Activated naive CD4-positive, alpha-beta T cell treated with anti-CD3 and anti-CD28 coated beads for 36 hours (primary cell): ENCODE data around the gene UBE2O. TPM values are rescaled to one million over a fixed set of nuclear protein-coding genes. Genes with fewer than 3 reads are reported as not detected.
"Not testable (repeated sequence)": the region's sequence is repeated elsewhere in the genome, so short reads cannot be mapped to it uniquely, and the experiment has no call there.

Source experiments
- CTCF ChIA-PET: fragments of 350-600 bp; sonication (Branson Sonifier 250); formaldehyde crosslinking; loops from one replicate; lab custom pipeline; 2021; ENCODE audit warnings: antibody characterized with exemption; lab: Charles Lee
- DNase-seq: peaks from one replicate; pipeline ENCODE4 v3.0.0-alpha.2; 2020
- H3K27ac Mint-ChIP-seq: one replicate; pipeline ENCODE4 v1.8.0; 2021; ENCODE audit warnings: mild to moderate bottlenecking, mixed read lengths
- H3K27me3 Mint-ChIP-seq: one replicate; pipeline ENCODE4 v1.8.0; 2021; ENCODE audit warnings: low read depth, mixed read lengths
- H3K36me3 Mint-ChIP-seq: one replicate; pipeline ENCODE4 v1.8.0; 2021; ENCODE audit warnings: low read depth, mixed read lengths
- H3K4me1 Mint-ChIP-seq: one replicate; pipeline ENCODE4 v1.8.0; 2021; ENCODE audit warnings: low read depth, mixed read lengths
- H3K4me3 Mint-ChIP-seq: one replicate; pipeline ENCODE4 v1.8.0; 2021; ENCODE audit warnings: mild to moderate bottlenecking, moderate library complexity, mixed read lengths
- H3K9me3 Mint-ChIP-seq: one replicate; pipeline ENCODE4 v1.8.0; 2021; ENCODE audit warnings: mixed read lengths
- intact Hi-C: fragments of 100-400 bp; cut with micrococcal nuclease; formaldehyde crosslinking; loops from one replicate; pipeline ENCODE4 v1.15.1; 2023
- total RNA-seq, 2 experiments: library from RNA; stranded (reverse); gene quantifications; one replicate each; pipeline ENCODE4 v1.2.3, GENCODE V29; 2021

The UBE2O gene
- total RNA-seq, 2 experiments from 2014 or later = 18.8 TPM

GRCh38 chr17:76353004-76353598 lies 99.9 kb downstream of the UBE2O start:
- intact Hi-C loops = loop anchor here (1.0 kb wide), 1 partner anchor 148 kb away; the partner anchor contains the start of gene RHBDF2
- CTCF ChIA-PET = interaction anchor here (0.7 to 4.5 kb wide), 10 partner anchors 23 to 412 kb away, joined by 3 to 30 read pairs (median 3); partner anchors contain the start of gene SPHK1
- Mint-ChIP-seq H3K27me3 (no peaks in the 10 kb centered on the region), H3K9me3 (no peaks in the 10 kb centered on the region), H3K4me1 (peaks cover 19% of the 10 kb centered on the region), H3K27ac (peak overlapping the region; percentile 37), H3K4me3 (peak overlapping the region; percentile 94), H3K36me3 (peaks cover 1% of the 10 kb centered on the region)
- peak; percentile 13 for DNase-seq

GRCh38 chr17:76351526-76352071 lies 101.4 kb downstream of the UBE2O start:
- intact Hi-C loops = no loop called here
- H3K9me3 Mint-ChIP-seq = no peaks in the 10 kb centered on the region

GRCh38 chr17:76350463-76350862 lies 102.5 kb downstream of the UBE2O start:
- no peaks in the 10 kb centered on the region for H3K27me3 Mint-ChIP-seq
- peaks cover 17% of the 10 kb centered on the region for H3K36me3 Mint-ChIP-seq
- DNase-seq = no peak
- intact Hi-C loops = no loop called here
- CTCF ChIA-PET = interaction anchor here (0.6 kb wide), 1 partner anchor 31 kb away, joined by 3 read pairs; no protein-coding TSS in a partner anchor
- no peak overlapping the region for H3K27ac Mint-ChIP-seq
- H3K4me3 Mint-ChIP-seq = no peak overlapping the region
- peaks cover 19% of the 10 kb centered on the region for H3K4me1 Mint-ChIP-seq
- H3K9me3 Mint-ChIP-seq = no peaks in the 10 kb centered on the region

More at GRCh38 chr17:76351526-76352071, 101.4 kb downstream of the UBE2O start:
- no peak for DNase-seq
- CTCF ChIA-PET = interaction anchor here (0.7 to 4.5 kb wide), 3 partner anchors 34 to 896 kb away, joined by 3 to 30 read pairs (median 3); partner anchors contain the start of gene SPHK1
- Mint-ChIP-seq H3K27ac (no peak overlapping the region), H3K4me3 (no peak overlapping the region), H3K4me1 (peaks cover 19% of the 10 kb centered on the region), H3K36me3 (peaks cover 9% of the 10 kb centered on the region), H3K27me3 (no peaks in the 10 kb centered on the region)

- DNase-seq, H3K27ac Mint-ChIP-seq, H3K27me3 Mint-ChIP-seq, CTCF ChIA-PET, H3K9me3 Mint-ChIP-seq, H3K4me3 Mint-ChIP-seq, intact Hi-C loops, H3K4me1 Mint-ChIP-seq: not testable (repeated sequence)
- peaks cover 17% of the 10 kb centered on the region for H3K36me3 Mint-ChIP-seq
Measured at GRCh38 chr17:76346936-76347335, 106.0 kb downstream of the UBE2O start.

DNA sequence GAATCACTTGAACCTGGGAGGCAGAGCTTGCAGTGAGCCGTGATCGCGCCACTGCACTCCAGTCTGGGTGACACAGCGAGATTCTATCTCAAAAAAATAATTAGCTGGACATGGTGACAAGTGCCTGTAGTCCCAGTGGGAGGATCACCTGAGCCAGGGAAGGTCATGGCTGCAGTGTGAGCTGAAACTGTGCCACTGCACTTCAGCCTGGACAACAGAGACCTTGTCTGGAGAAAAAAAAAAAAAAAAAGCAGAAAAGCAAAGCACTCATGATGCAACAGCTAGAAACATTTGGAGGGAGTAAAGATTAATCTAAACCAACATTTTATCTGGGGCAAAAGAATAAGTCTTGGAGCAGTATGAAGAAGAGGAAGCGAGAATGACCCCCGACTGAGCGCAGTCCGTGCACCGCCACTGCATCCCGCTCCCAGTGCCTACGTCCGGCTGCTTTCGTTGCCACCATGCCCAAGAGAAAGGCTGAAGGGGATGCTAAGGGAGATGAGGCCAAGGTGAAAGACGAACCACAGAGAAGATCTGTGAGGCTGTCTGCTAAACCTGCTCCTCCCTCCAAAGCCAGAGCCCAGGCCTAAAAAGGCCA lies 107.5 kb downstream of the UBE2O start:
- H3K9me3 Mint-ChIP-seq = no peaks in the 10 kb centered on the region
- H3K27ac Mint-ChIP-seq = no peak overlapping the region
- peaks cover 20% of the 10 kb centered on the region for H3K36me3 Mint-ChIP-seq
- H3K27me3 Mint-ChIP-seq = no peaks in the 10 kb centered on the region
- CTCF ChIA-PET = interaction anchor here (0.6 kb wide), 1 partner anchor 1673 kb away, joined by 3 read pairs; no protein-coding TSS in a partner anchor
- H3K4me3 Mint-ChIP-seq = no peak overlapping the region
- no peak for DNase-seq
- intact Hi-C loops = no loop called here
- no peaks in the 10 kb centered on the region for H3K4me1 Mint-ChIP-seq

GRCh38 chr17:76343106-76343505 lies 109.8 kb downstream of the UBE2O start:
- CTCF ChIA-PET = interaction anchor here (1.1 kb wide), 1 partner anchor 55 kb away, joined by 3 read pairs; no protein-coding TSS in a partner anchor
- intact Hi-C loops = no loop called here
- Mint-ChIP-seq H3K4me1 (no peaks in the 10 kb centered on the region), H3K27ac (no peak overlapping the region), H3K36me3 (peaks cover 20% of the 10 kb centered on the region), H3K27me3 (no peaks in the 10 kb centered on the region), H3K9me3 (no peaks in the 10 kb centered on the region), H3K4me3 (no peak overlapping the region)
- DNase-seq = no peak

- no peak overlapping the region for H3K4me3 Mint-ChIP-seq
- peaks cover 3% of the 10 kb centered on the region for H3K4me1 Mint-ChIP-seq
- intact Hi-C loops = no loop called here
- no peaks in the 10 kb centered on the region for H3K9me3 Mint-ChIP-seq
- CTCF ChIA-PET = no interaction called here
- H3K36me3 Mint-ChIP-seq = peaks cover 10% of the 10 kb centered on the region
- no peak overlapping the region for H3K27ac Mint-ChIP-seq
- H3K27me3 Mint-ChIP-seq = no peaks in the 10 kb centered on the region
- DNase-seq = no peak
Measured at GRCh38 chr17:76341301-76341700, 111.7 kb downstream of the UBE2O start.

Other genes starting within 250 kb of the UBE2O start
- gene RNF157, start 212.7 kb downstream of the UBE2O start, total RNA-seq = 10 to 100 TPM; 38.1 to 45.3 TPM
- gene UBALD2, start 187.8 kb downstream of the UBE2O start, total RNA-seq = 100 to 1,000 TPM; 467 to 472 TPM
- gene QRICH2, start 144.9 kb downstream of the UBE2O start, total RNA-seq = under 1 TPM; 0.52 TPM
- gene PRPSAP1, start 99.2 kb downstream of the UBE2O start, total RNA-seq = 10 to 100 TPM; 30.1 to 33.3 TPM
- 1 to 10 TPM; 9.0 to 9.2 TPM for gene SPHK1, start 68.5 kb downstream of the UBE2O start, total RNA-seq
- not detected for gene AANAT, start 14.5 kb upstream of the UBE2O start, total RNA-seq
- 10 to 100 TPM; 13.3 to 13.4 TPM for gene RHBDF2, start 48.3 kb upstream of the UBE2O start, total RNA-seq
- gene CYGB, start 84.6 kb upstream of the UBE2O start, total RNA-seq = not detected
- not detected for gene PRCD, start 86.9 kb upstream of the UBE2O start, total RNA-seq
- gene ST6GALNAC2, start 132.7 kb upstream of the UBE2O start, total RNA-seq = not detected
- 1 to 10 TPM; 1.1 to 1.3 TPM for gene ST6GALNAC1, start 190.6 kb upstream of the UBE2O start, total RNA-seq